Thyroid gland (tissue), 4 donors: ENCODE measurements around the gene TGFBR3.

Source experiments
- POLR2A ChIP-seq, 2 donors: fragments of 450-650 bp; IDR thresholded peaks; one replicate each; pipeline ENCODE4 v1.6.1; 2017; ENCODE audit warnings: antibody characterized with exemption in 2 of 2, mild to moderate bottlenecking in 2 of 2, moderate library complexity in 1 of 2
- TF ChIP-seq, protein P1 (sequence below), 6 experiments: fragments of 200-600 bp in 3 of 6; fragments of 450-650 bp in 3 of 6; sonication (generic) in 3 of 6; IDR thresholded peaks; one replicate each; pipeline ENCODE4 v1.5.1; 2016 to 2019; ENCODE audit warnings: antibody characterized with exemption in 6 of 6, mild to moderate bottlenecking in 2 of 6, inconsistent platforms in 1 of 6, moderate library complexity in 1 of 6

DNA sequence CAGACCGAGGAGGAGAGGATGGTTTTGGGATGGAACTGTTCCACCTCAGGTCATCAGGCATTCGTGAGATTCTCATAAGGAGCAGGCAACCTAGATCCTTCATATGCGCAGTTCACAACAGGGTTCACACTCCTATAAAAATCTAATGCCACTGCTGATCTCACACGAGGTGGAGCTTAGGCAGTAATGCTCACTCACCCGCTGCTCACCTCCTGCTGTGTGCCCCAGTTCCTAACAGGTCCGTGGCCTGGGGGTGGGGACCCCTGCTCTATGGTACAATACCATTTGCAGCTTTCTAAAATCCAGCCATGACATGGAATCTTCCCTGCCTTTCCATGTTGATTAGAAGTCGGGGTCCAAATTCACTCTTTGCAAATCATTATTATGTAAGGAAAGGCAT is 72.1 kb downstream of the TGFBR3 start:
- TF ChIP-seq, protein P1, sequence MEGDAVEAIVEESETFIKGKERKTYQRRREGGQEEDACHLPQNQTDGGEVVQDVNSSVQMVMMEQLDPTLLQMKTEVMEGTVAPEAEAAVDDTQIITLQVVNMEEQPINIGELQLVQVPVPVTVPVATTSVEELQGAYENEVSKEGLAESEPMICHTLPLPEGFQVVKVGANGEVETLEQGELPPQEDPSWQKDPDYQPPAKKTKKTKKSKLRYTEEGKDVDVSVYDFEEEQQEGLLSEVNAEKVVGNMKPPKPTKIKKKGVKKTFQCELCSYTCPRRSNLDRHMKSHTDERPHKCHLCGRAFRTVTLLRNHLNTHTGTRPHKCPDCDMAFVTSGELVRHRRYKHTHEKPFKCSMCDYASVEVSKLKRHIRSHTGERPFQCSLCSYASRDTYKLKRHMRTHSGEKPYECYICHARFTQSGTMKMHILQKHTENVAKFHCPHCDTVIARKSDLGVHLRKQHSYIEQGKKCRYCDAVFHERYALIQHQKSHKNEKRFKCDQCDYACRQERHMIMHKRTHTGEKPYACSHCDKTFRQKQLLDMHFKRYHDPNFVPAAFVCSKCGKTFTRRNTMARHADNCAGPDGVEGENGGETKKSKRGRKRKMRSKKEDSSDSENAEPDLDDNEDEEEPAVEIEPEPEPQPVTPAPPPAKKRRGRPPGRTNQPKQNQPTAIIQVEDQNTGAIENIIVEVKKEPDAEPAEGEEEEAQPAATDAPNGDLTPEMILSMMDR (IDR thresholded peaks at IDR 0.05): no peak
- TF ChIP-seq POLR2A (IDR thresholded peaks at IDR 0.05): no peak
